Measurements from ENCODE around the gene ZBTB7A.

ZBTB7A gene

DNA sequence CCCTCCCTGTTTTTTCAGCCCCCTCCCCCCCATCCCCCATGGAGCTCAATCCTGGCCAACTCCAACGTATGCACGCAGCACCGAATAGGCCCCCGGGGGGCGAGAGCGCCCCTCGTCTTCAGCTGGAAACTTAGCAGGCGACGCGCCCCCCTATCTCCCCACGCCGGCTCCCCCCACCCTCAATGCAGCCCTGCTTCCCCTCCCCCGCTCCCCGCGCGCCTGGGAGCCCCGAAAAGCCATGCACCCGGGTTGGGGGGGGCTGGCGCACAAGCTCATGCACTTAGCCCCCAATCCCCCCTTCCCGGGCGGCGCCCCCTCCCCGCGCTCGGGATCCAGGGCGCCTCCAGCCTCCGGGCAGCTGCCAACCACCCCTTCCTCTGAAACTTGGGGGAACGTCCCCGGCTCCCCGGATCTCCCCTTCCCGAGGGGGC lies 508 bp downstream of the ZBTB7A start:
- DNase-seq: no peak

DNA sequence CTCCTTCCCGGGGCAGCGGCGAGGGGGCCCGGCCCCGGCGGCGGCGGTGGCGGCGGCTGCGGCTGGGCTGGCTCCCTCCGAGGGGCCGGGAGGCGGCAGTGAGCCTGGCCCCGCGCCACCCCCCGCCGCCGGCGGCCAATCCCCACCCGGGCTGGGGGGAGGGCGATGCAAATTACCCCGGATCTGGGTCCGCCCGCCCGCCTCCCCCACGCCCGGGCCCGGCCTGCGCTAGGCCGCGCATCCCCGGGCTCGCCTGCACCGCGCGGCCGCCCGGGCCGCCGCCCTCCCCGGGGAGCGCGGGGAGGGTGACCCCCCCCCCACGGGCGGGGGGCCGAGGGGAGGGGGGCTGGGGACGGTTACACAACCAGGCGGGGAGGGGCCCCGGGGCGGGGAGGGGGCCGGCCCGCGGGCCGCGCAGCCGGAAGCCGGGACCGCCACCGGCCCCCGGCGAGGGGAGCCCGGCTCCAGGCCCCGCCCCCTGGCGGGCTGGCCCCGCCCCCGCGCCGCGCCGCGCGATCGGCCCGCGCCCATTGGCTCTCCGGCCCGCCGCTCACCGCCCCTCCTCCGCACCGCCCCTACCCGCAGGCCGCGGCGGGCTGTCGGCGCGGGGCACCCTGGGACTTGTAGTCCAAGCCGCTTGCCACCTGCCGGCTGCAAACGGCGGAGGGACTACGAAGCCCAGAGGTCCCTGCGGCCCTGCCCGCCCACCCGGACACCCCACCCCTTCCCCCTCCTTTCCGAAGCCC lies 1.1 kb downstream of the ZBTB7A start:
- DNase-seq: peak; percentile 98

DNA sequence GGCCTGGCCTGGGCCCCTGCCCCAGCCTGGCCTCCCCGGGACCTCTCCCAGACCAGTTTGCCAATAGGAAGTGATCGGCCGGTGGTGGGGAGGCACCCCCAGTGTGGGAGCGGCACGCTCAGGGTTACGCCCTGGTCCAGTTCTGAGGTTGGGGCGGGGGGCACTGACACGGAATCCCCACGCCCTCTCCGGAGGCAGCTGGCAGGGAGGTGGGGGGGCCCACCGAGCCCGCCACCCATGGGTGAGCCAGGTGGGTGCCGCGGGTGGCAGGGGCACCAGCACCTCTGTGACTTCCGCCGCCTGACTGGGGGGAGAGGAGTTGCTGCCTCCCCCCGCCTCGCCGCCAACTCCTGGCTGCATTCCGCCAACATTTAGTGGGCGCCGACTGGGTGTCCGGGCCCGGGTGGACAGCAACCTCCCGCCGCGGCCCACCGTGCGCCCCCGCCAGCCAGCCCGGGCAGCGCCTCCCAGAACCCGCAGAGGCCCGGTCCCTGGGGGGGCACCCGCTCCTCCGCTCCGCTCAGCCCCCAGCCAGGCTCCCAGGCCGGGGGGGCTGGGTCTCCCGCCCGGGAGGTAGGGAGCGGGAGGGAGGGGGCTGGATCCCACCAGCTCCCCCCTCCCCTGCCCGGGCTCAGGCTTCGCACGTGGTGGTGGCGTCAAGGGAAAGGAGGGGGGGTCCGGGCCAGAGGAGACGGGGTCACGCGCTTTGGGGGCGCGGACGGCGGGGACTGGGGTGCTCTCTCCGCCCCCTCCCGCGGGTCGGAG lies 2.0 kb downstream of the ZBTB7A start:
- DNase-seq: peak; percentile 58

DNA sequence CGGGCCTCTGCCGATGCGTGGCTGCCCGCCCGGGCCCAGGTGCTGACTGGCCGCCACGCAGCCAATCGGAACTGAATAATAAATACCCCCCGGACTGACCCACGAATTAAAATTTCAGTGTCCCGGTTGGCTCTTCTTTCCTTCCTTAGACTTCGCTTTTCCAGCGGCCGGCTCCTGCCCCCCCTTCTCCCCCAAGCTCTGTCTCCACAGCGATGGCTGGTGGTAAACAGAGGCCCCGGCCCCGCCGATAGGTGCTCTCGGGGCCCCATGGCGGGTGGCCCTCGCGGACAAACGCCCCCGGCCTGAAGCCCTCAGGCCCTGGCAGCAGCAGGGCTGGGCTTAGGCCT lies 2.6 kb downstream of the ZBTB7A start:
- DNase-seq: no peak

DNA sequence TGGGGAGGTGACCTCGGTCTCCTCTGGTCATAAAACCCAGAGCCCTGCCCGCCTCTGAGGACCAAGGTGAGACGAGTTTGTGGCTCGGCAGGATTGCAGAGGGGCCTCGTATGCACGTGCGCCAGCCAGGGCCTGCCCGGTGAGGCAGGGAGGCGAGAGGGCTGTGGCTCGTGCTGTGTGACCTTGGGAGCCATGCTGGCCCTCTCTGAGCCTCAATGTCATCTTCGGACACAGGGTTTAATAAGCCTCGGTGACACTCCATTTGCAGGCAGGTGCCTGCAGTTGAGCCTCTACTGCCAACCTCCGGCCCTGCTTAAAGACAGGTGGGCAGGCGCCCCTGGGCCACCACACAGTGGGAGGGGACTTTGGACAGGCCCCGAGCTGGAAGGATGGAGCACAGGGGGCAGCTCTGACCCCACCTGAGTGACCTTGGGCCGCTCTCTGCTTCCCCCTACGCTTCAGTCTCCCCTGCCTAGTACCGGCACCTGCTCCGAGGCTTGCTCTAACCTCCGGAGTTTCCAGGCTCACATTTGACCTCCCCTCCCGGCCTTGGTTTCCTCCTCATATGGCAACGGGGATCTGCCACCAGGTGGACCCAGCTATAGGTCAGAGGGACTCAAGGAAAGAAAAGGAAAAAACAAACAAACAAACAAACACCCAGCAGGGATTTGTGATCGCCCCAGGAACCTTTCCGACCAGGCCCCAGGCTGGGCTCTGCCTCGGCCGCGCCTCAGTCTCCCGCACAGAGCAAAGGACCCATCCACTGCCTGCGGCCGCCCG lies 3.1 kb downstream of the ZBTB7A start:
- DNase-seq: no peak

DNA sequence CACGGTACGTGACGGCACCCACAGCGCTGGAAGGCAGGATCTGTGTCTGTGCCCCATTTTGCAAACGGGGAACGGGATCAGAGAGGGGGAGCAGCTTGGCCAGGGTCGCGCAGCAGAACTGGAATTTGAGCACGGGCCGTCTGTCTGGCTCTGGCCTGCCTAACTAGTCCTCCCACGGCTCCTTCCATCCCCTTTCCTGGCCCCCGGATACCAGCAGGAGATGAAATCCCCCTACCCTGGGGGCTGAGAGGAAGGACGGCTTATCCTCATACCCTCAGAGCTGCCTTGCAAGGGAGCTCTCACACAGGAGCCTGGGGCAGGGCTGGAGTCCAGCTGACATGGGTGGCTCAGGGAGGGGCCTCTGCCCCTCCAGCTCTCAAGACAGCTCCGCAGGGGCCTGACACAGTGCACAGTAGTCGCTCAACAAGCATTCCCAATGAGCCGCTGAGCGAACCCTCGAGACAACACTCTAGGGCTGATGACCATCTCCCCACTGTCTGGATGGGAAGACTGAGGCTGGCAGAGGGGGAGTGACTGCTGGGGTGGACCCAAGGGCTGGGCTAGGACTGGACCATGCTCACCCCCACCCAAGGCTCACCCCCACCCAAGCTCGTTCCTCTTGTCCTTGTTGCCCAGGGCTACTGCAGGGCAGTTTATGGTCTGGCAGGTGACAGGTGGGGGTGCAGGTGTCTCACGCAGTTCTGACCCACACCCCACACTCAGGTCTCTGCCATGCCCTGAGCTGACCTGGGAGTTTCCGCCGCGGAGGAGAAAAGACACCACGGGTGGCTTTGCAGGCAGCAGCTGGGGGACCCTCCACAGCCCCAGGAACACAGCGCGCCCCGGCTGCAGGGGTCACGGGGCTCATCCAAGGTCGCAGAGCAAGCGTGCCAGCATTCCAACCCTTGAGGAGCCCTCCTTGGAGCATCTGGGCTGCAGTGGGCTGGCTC lies 4.0 kb downstream of the ZBTB7A start:
- no peak for DNase-seq

DNA sequence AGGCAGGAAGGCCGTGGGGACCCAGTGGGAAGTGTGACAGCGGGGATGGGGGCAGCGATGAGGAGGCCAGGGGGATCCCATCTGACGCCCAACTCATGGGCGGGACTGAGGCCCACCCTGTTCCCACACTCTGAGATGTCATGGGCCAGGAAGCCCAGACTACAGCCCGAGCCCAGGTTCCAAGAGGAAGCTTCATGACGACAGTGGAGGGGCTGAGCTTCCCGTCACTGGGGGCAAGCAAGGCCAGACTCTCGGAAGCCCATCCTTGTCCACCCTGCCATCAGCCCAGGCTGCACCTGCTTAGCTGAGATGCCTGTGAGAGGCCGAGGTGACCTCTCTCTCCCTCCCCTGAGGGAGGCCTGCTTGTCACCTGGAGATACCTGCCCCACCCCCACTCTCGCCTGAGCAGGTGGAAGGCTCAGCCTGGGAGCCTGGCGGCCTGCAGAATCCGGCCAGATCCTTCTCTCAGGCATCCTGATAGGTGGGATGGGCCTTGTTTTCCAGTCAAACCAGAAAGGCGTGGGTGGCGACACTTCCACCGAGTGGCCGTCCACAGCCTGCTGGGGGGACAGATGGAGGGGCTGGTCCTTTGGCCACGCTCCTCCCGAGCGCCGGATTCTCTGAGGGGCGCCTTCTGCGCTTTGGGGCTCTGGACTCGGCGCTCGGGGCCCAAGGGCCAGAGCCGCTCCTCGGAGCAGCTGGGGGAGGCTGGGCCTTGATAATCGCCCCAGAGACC lies 4.8 kb downstream of the ZBTB7A start:
- no peak for DNase-seq

DNA sequence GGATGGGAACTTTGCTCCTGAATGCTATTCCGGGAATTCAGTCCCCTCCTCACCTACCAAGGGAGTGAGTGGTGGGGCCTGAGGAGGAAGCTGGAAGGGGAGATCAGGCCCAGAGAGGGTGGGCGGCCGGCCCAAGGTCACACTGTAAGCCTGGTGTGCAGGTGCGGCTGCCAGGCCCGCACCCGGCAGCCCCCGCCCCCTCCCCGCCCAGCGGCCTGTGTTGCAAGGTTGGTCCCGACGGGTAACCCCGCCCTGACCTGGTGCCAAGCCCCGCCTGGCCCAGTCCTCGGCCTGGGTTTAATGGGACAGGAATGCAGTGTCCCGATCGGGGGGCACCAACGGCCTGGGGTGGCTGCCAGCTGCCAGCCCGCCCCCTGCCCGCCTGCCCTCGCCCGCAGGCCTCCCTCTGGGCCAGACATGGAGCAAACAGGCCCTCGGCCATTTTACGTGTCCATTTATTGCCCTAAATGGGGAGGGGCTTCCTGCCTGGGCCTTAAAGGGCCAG lies 5.5 kb downstream of the ZBTB7A start:
- peak; percentile 41 for DNase-seq

DNA sequence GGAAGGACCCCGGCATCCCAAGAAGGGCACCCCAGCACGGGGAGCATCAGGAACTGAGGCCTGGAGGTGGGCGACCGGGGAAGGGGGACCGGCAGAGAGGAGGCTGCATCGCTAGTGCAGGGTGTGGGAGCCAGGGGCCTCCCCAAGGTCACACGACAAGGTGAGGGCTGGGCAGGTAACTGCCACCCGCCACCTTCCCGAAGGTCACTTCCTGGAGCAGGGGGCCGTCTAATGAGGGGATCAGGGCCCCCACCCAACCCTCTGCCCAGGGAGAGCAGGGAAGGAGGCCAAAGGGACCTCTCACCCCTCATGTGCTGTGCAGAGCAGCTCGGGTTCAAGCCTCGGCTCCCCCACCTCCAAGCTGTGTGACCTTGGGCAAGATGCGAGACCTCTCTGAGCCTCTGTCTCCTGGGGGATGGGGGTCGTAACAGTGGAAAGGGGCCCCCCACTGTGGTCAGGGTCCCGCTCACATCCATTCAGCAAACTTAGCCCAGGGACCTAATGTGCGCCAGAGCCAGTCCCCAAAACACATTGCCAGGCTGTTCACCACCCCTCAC lies 6.0 kb downstream of the ZBTB7A start:
- no peak for DNase-seq

DNA sequence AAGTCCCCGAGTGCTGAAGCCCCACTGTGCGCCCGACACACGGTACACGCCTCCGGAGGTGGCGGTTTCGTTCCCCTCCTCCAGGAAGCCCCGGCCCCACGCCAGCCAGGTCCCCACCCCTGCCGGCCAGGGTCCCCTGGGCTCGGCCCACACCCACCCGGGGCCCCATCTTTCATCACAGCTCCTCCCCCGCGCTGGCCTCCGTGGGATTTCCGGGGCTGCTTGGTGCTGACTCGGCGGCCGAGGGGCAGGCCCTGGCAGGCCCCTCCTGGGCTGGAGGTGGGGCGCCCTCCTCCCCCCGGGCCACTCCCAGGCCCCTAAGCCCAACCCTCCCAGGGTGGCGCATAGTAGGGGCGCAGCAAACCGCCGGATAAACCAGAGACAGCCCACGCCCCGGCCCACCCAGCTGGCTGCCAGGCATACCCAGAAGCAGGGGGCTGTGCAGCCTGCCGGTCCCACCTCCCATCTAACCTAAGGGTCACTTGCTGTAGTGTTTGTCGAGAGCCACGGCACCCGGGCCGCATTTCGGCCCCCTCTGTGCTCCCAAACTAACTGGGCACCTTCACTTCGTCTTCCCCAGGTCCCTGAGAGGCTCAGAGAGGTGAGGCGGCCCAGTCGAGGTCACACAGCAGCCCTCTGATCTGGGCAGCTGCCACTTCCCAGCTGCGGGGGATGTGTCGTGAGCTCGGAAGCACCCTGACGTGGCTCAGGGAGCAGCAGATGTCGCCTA lies 6.6 kb downstream of the ZBTB7A start:
- peak; percentile 86 for DNase-seq

DNA sequence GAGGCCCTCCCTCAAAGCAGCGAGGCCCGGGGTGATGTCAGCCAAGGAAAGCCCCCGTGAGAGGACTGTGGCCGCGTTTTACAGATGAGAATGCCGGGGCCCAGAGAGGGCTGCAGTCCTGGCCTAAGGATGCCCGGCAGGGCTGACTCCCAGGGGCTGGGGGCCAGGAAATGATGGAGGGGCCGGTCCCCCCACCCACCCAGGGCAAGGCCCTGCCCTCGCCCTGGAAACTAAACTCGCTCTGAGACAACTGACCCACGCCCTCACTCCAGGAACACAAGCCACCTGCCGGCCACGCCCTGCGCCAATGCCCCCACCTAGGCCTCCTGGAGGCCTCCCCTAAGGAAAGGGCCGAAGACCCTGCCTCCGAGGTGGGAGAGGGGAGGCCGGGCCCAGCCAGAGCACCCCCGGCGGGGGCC lies 7.2 kb downstream of the ZBTB7A start:
- no peak for DNase-seq

DNA sequence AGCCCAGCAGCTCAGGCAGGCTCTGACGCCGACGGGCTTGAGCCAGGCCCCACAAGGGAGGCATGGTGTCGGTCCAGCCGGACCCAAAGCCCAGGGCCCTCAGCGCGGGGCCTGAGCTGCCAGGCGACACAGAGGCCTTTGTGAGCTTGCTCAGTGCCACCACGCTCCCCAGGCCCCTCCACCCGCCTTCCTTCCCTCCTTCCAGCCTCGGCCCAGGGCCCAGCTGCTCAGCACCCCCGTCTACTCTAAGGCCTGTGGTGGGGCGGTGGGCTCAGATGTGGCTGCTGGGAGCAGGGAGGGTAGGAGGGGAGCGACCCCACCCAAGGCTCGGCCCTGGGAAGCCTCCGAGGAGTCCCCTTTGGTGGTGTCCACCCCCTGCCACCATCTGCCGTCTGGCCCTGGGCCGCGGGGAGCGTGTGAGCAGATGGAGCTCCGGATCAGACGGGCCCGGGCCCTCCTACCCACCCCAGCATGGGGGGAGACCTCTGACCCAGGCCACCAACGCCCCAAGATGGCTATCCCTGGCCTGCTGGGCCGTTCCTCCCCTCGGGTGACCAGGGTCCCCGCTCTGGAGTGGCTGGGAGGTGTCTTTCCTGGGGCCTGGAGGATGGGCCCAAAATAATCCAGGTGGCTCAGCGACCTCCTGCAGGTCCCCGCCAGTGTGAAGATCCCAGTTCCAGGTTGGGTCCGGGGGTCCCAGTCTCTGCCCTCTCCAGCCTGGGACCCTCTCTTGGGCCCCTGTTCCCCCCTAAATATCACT lies 7.8 kb downstream of the ZBTB7A start:
- DNase-seq: no peak

DNA sequence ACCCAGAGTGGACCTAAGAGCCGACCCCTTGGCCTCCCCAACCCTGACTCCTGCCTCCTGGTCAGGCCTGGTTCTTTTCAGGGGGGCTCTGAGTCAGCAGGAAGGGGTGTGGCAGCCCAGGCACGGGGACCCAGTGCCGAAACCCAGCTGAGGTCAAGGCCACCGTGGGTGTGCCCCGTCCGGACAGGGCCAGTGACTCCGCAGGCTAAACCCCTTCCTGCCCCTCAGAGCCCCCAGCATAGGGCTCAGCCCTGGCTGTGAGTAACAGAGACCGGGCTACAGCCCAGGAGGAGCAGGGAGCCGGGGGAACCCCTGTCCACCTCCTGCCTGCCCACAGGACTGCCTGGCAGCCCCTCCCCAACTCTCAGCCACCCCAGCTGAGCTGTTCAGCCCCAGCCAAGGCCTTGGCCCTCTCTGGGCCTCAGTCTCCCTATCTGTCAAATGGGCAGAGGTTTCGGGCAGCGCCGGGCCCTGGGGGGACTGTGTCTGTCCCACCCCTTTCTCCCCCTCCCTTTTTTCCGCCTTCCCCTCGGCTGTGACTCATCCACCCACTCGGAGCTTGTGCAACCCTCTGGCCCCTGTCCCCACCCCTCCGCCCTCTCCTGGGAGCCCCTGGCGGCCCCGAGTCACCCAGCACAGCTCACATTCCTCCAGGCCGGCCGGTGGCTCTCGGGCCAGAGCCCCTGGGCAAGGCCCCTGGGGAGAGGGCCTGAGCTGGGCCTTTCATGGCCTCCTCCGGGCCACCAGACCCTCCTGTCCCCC lies 8.6 kb downstream of the ZBTB7A start:
- peak; percentile 76 for DNase-seq

DNA sequence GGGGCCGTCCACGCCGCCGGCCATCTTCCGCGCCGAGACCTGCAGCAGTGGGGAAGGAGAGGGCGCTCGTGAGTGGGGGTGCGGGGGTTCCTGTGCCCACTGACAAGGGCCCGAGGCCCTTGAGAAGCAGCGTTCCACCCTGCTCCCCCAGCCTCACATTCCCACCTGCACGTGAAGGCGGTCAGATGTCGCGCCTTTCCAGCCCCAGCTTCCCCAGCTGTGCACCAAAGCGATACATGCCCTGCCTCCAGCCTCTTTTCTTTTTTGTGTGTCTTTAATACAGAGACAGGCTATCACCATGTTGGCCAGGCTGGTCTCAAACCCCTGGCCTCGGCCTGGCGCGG lies 11.5 kb downstream of the ZBTB7A start:
- DNase-seq: no peak

DNA sequence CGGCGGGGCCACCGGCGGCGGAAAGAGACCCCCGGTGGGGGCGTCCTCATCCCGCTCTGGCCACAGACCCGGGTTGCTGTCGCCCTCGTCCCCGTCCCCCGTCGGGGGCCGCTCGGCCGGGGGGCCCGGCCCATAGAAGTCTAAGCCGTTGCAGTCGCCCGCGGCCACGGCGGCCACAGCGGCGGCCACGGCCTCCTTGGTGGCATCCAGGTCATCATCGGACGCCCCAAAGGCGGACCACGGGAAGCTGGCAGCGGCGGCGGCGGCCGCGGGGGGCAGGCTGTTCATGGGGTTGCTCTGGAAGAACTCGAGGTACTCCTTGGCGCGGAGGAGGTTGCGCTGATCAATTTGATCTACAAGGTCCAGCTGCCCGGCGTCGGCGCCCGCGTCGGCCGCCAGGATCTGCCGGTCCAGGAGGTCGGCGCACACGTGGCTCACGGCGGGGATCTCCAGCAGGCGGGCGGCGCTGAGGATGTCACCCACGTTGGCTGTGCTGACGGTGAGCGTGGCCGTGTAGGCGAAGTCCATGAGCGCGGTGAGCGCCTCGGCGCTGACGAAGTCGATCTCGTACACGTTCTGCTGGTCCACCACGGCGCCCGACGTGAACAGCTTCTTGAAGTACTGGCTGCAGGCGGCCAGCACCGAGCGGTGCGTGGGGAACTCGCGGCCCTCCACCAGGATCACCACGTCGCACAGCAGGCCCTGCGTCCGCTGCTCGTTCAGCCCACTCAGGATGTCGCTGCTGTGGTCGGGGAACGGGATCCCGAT lies 12.1 kb downstream of the ZBTB7A start:
- no peak for DNase-seq

DNA sequence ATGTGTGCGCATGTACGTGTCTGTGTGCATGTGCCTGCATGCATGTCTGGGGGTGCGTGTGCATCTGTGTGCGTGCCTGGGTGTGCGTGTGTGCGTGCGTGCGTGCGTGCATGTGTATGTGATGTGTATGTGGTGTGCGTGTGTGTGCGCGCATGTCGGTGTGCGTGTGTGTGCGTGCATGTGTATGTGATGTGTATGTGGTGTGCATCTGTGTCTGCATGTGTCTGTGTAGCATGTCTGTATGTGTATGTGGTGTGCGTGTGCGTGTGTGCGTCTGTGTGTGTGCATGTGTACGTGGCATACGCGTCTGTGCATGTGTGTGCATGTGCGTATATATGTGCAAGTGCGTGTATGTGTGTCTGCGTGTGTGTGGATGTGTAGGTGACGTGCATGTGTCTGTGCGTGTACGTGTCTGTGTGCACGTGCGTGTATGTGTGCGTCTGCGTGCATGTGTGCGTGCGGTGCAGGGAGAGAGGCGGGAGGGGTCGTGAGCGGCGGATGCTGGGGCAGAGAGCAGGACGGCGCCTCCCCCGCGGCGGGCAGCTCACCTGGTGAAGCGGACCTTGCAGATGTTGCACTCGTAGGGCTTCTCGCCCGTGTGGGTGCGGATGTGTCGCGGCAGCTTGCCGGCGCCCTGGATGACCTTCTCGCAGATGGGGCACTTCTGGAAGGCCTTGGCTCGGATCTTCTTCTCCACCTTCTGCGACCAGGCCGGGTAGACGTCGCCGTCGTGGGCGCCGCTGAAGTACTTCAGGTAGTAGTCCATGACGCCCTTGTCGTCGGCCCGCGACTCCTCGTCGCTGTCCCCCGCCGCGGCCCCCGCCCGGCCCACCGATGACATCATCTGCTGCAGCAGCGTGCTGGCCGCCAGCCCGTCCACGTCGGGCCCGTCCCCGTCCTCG lies 13.0 kb downstream of the ZBTB7A start:
- no peak for DNase-seq

DNA sequence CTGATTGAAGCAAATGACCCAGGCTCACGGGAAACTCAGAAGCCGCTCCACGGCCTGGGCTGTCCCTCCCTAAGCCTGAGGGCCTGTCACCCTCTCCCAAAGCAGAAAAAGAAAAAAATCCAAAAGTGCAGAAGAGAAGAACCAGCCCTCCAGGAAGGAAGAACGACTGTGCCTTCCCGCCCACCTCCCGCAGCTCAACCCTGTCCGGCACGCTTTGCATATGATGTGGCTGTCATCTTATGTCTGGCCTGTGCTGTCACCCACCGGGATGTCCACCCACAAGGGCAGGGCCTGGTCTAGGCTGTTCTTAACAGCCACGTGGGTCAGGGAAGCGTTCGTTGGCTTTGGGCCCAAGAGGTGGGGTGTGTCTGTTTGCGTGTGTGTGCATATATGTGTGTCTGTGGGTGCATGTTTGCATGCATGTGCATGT lies 13.7 kb downstream of the ZBTB7A start:
- DNase-seq: no peak

Measured in CD4-positive, alpha-beta T cell treated with Interferon gamma for 1 hour (primary cell).